Natural killer cell treated with Interleukin-12 subunit alpha and Interleukin-12 subunit beta and Interleukin-15 and Interleukin-18, amount 100 ng/mL, for 72 hours (primary cell): Measurements from ENCODE around the gene MYH2. TPM values are rescaled to one million over a fixed set of nuclear protein-coding genes. Genes with fewer than 3 reads are reported as not detected.

ENCODE experiments used
- ATAC-seq, 2 donors: fragments of 150-1000 bp; cut with Tn5 transposase in 1 of 2; sonication (Bioruptor Pico), chemical (Tn5 transposase) in 1 of 2; 2 replicates each; pipeline ENCODE4 v1.10.0; 2021
- DNase-seq: peaks from one replicate; pipeline ENCODE4 v3.0.0; 2022; ENCODE audit warnings: low spot score
- H3K27ac Mint-ChIP-seq, 2 donors: 1 replicate in 1 of 2; 2 replicates in 1 of 2; pipeline ENCODE4 v1.8.0; 2022; ENCODE audit warnings: mixed read lengths in 2 of 2, mild to moderate bottlenecking in 1 of 2, moderate library complexity in 1 of 2
- H3K27me3 Mint-ChIP-seq, 2 donors: 1 replicate in 1 of 2; 2 replicates in 1 of 2; pipeline ENCODE4 v1.8.0; 2022; ENCODE audit warnings: mixed read lengths in 2 of 2
- H3K36me3 Mint-ChIP-seq: one replicate; pipeline ENCODE4 v1.8.0; 2022; ENCODE audit warnings: mixed read lengths
- H3K4me1 Mint-ChIP-seq, 2 donors: 1 replicate in 1 of 2; 2 replicates in 1 of 2; pipeline ENCODE4 v1.8.0; 2022; ENCODE audit warnings: low read depth in 2 of 2, mixed read lengths in 2 of 2, mild to moderate bottlenecking in 1 of 2
- H3K4me3 Mint-ChIP-seq: one replicate; pipeline ENCODE4 v1.8.0; 2022; ENCODE audit warnings: mixed read lengths
- H3K9me3 Mint-ChIP-seq: 2 replicates; pipeline ENCODE4 v1.8.0; 2022; ENCODE audit warnings: mixed read lengths
- total RNA-seq, 2 donors: library from RNA; stranded (reverse); gene quantifications; one replicate each; pipeline ENCODE4 v1.2.3, GENCODE V29; 2022

MYH2 gene
- total RNA-seq, result not detected

GRCh38 chr17:10549096-10549842 is at the start of gene MYH2:
Gene MYH2 (minus strand): TSS chr17:10549658. CDS start chr17:10547920, 1,738 bp downstream.
- DNase-seq, result no peak
- peaks cover 18 to 25% of the 10 kb centered on the region in 2 donors for H3K27me3 Mint-ChIP-seq
- no peaks in the 10 kb centered on the region for H3K36me3 Mint-ChIP-seq
- ATAC-seq, result no peak
- no peaks in the 10 kb centered on the region for H3K9me3 Mint-ChIP-seq
- no peak within 1 kb of the TSS for H3K27ac Mint-ChIP-seq
- H3K4me3 Mint-ChIP-seq, result no peak within 1 kb of the TSS
- H3K4me1 Mint-ChIP-seq, result no peaks in the 10 kb centered on the region

- H3K4me1 Mint-ChIP-seq, result no peaks in the 10 kb centered on the region
- ATAC-seq (no peak), DNase-seq (no peak)
- H3K4me3 Mint-ChIP-seq, result no peak overlapping the region
- H3K27ac Mint-ChIP-seq, result no peak overlapping the region
- H3K9me3 Mint-ChIP-seq, result no peaks in the 10 kb centered on the region
- H3K36me3 Mint-ChIP-seq, result no peaks in the 10 kb centered on the region
- peaks cover 29 to 31% of the 10 kb centered on the region in 2 donors for H3K27me3 Mint-ChIP-seq
These were observed 49.2 kb upstream of the MYH2 start for GRCh38 chr17:10598621-10599020.

- Mint-ChIP-seq H3K4me1 (no peaks in the 10 kb centered on the region), H3K36me3 (no peaks in the 10 kb centered on the region), H3K27me3 (peaks cover 25 to 36% of the 10 kb centered on the region in 2 donors), H3K27ac (no peak overlapping the region), H3K9me3 (no peaks in the 10 kb centered on the region), H3K4me3 (no peak overlapping the region)
- DNase-seq, result no peak
- ATAC-seq, result no peak
These were observed 40.2 kb upstream of the MYH2 start for GRCh38 chr17:10589553-10590145.

- ATAC-seq (no peak), DNase-seq (no peak)
- Mint-ChIP-seq H3K9me3 (no peaks in the 10 kb centered on the region), H3K4me1 (no peaks in the 10 kb centered on the region), H3K4me3 (no peak overlapping the region), H3K27ac (no peak overlapping the region), H3K27me3 (peaks cover 33 to 50% of the 10 kb centered on the region in 2 donors), H3K36me3 (no peaks in the 10 kb centered on the region)
These were observed 36.1 kb upstream of the MYH2 start for GRCh38 chr17:10585529-10585928.

GRCh38 chr17:10583834-10584233 is 34.4 kb upstream of the MYH2 start:
- H3K4me1 Mint-ChIP-seq, result no peaks in the 10 kb centered on the region
- ATAC-seq, result no peak
- H3K9me3 Mint-ChIP-seq, result no peaks in the 10 kb centered on the region
- no peak overlapping the region for H3K4me3 Mint-ChIP-seq
- no peaks in the 10 kb centered on the region for H3K36me3 Mint-ChIP-seq
- peaks cover 30 to 48% of the 10 kb centered on the region in 2 donors for H3K27me3 Mint-ChIP-seq
- no peak for DNase-seq
- H3K27ac Mint-ChIP-seq, result no peak overlapping the region

- Mint-ChIP-seq H3K9me3 (no peaks in the 10 kb centered on the region), H3K4me1 (no peaks in the 10 kb centered on the region), H3K27ac (no peak overlapping the region), H3K27me3 (peaks cover 30 to 42% of the 10 kb centered on the region in 2 donors), H3K36me3 (no peaks in the 10 kb centered on the region), H3K4me3 (no peak overlapping the region)
- ATAC-seq (no peak), DNase-seq (no peak)
These were observed 29.8 kb upstream of the MYH2 start for GRCh38 chr17:10579270-10579669.

- DNase-seq, result no peak
- no peaks in the 10 kb centered on the region for H3K4me1 Mint-ChIP-seq
These were observed 24.9 kb upstream of the MYH2 start for GRCh38 chr17:10574324-10574723.

GRCh38 chr17:10563991-10564660 is 14.7 kb upstream of the MYH2 start:
- Mint-ChIP-seq H3K27ac (no peak overlapping the region), H3K4me1 (no peaks in the 10 kb centered on the region), H3K9me3 (no peaks in the 10 kb centered on the region), H3K27me3 (peaks cover 4 to 15% of the 10 kb centered on the region in 2 donors), H3K36me3 (no peaks in the 10 kb centered on the region), H3K4me3 (no peak overlapping the region)
- ATAC-seq (no peak), DNase-seq (no peak)

More at GRCh38 chr17:10574324-10574723, 24.9 kb upstream of the MYH2 start:
- no peak for ATAC-seq
- no peaks in the 10 kb centered on the region for H3K9me3 Mint-ChIP-seq
- no peak overlapping the region for H3K4me3 Mint-ChIP-seq
- H3K36me3 Mint-ChIP-seq, result no peaks in the 10 kb centered on the region
- H3K27ac Mint-ChIP-seq, result no peak overlapping the region
- peaks cover 17 to 41% of the 10 kb centered on the region in 2 donors for H3K27me3 Mint-ChIP-seq

- H3K27me3 Mint-ChIP-seq, result peaks cover 3 to 9% of the 10 kb centered on the region in 2 donors
- ATAC-seq (no peak), DNase-seq (no peak)
- H3K9me3 Mint-ChIP-seq, result no peaks in the 10 kb centered on the region
- H3K4me1 Mint-ChIP-seq, result no peaks in the 10 kb centered on the region
- no peak overlapping the region for H3K4me3 Mint-ChIP-seq
- no peak overlapping the region for H3K27ac Mint-ChIP-seq
- H3K36me3 Mint-ChIP-seq, result no peaks in the 10 kb centered on the region
These were observed 8.6 kb upstream of the MYH2 start for GRCh38 chr17:10558049-10558448.

- H3K4me3 Mint-ChIP-seq, result no peak overlapping the region
- H3K27me3 Mint-ChIP-seq, result peaks cover 3 to 9% of the 10 kb centered on the region in 2 donors
- no peaks in the 10 kb centered on the region for H3K9me3 Mint-ChIP-seq
- ATAC-seq (no peak), DNase-seq (no peak)
- no peak overlapping the region for H3K27ac Mint-ChIP-seq
- H3K4me1 Mint-ChIP-seq, result no peaks in the 10 kb centered on the region
- no peaks in the 10 kb centered on the region for H3K36me3 Mint-ChIP-seq
These were observed 8.0 kb upstream of the MYH2 start for GRCh38 chr17:10557422-10557821.

GRCh38 chr17:10556301-10557005 is 7.0 kb upstream of the MYH2 start:
- Mint-ChIP-seq H3K27ac (no peak overlapping the region), H3K36me3 (no peaks in the 10 kb centered on the region), H3K27me3 (peaks cover 3 to 9% of the 10 kb centered on the region in 2 donors), H3K4me3 (no peak overlapping the region), H3K4me1 (no peaks in the 10 kb centered on the region), H3K9me3 (no peaks in the 10 kb centered on the region)
- ATAC-seq, result no peak
- no peak for DNase-seq

GRCh38 chr17:10550014-10550413 is 556 bp upstream of the MYH2 start:
- Mint-ChIP-seq H3K36me3 (no peaks in the 10 kb centered on the region), H3K4me1 (no peaks in the 10 kb centered on the region), H3K27me3 (peaks cover 17 to 25% of the 10 kb centered on the region in 2 donors), H3K4me3 (no peak overlapping the region), H3K9me3 (no peaks in the 10 kb centered on the region), H3K27ac (no peak overlapping the region)
- no peak for DNase-seq
- no peak for ATAC-seq

GRCh38 chr17:10547351-10547750 is 2.1 kb downstream of the MYH2 start:
- no peaks in the 10 kb centered on the region for H3K36me3 Mint-ChIP-seq
- no peak for DNase-seq
- ATAC-seq, result no peak
- peaks cover 21 to 25% of the 10 kb centered on the region in 2 donors for H3K27me3 Mint-ChIP-seq
- H3K9me3 Mint-ChIP-seq, result no peaks in the 10 kb centered on the region
- no peak overlapping the region for H3K4me3 Mint-ChIP-seq
- no peaks in the 10 kb centered on the region for H3K4me1 Mint-ChIP-seq
- H3K27ac Mint-ChIP-seq, result no peak overlapping the region
